ENCODE data around the gene SOD3. TPM values are rescaled to one million over a fixed set of nuclear protein-coding genes. Genes with fewer than 3 reads are reported as not detected.

Gene SOD3
- total and polyA plus RNA-seq, 4 donors = 2.6 to 8.1 (median 4.6) TPM

- no peak for TF ChIP-seq RXRA (IDR thresholded peaks at IDR 0.05)
- TF ChIP-seq TAF1 (conservative IDR thresholded peaks at IDR 0.05) = no peak
- H3K27me3 ChIP-seq (ENCODE audit: control insufficient read depth in 4 of 4, insufficient read depth in 4 of 4, low read length in 3 of 4) = peaks cover 0 to 3% (median 0%) of the 10 kb centered on the region in 4 donors
- no peak overlapping the region for H3K9ac ChIP-seq (ENCODE audit: low read depth in 1 of 2, low read length in 2 of 2)
- H3K27ac ChIP-seq (ENCODE audit: low read depth in 1 of 2, low read length in 2 of 2) = no peak overlapping the region
- H3K36me3 ChIP-seq (ENCODE audit: control insufficient read depth in 4 of 4, insufficient read depth in 3 of 4, low read depth in 1 of 4, low read length in 3 of 4) = no peaks in the 10 kb centered on the region
- no peak for DNase-seq (ENCODE audit: low spot score)
- peaks cover 0 to 2% (median under 1%) of the 10 kb centered on the region in 4 donors for H3K9me3 ChIP-seq (ENCODE audit: control insufficient read depth in 4 of 4, low read length in 3 of 4)
- H3K4me3 ChIP-seq (ENCODE audit: low read depth in 1 of 3, low read length in 3 of 3) = no peak overlapping the region
- H3K4me1 ChIP-seq (ENCODE audit: control insufficient read depth in 4 of 4, insufficient read depth in 4 of 4, low read length in 3 of 4) = peaks cover 0 to 4% (median 0%) of the 10 kb centered on the region in 4 donors
- WGBS = 65% methylated on average over 3 of the region's 3 CpGs
These were observed 45.3 kb upstream of the SOD3 start for GRCh38 chr4:24750106-24750505.

- DNase-seq (ENCODE audit: low spot score) = no peak
- Histone ChIP-seq H3K9ac (ENCODE audit: low read depth in 1 of 2, low read length in 2 of 2) (no peak overlapping the region), H3K4me3 (ENCODE audit: low read depth in 1 of 3, low read length in 3 of 3) (no peak overlapping the region), H3K27me3 (ENCODE audit: control insufficient read depth in 4 of 4, insufficient read depth in 4 of 4, low read length in 3 of 4) (peaks cover 0 to 5% (median 0%) of the 10 kb centered on the region in 4 donors), H3K36me3 (ENCODE audit: control insufficient read depth in 4 of 4, insufficient read depth in 3 of 4, low read depth in 1 of 4, low read length in 3 of 4) (no peaks in the 10 kb centered on the region), H3K27ac (ENCODE audit: low read depth in 1 of 2, low read length in 2 of 2) (no peak overlapping the region), H3K9me3 (ENCODE audit: control insufficient read depth in 4 of 4, low read length in 3 of 4) (peaks cover 0 to 2% (median 1%) of the 10 kb centered on the region in 4 donors), H3K4me1 (ENCODE audit: control insufficient read depth in 4 of 4, insufficient read depth in 4 of 4, low read length in 3 of 4) (peaks cover 0 to 4% (median 0%) of the 10 kb centered on the region in 4 donors)
- no peak for TF ChIP-seq RAD21 (IDR thresholded peaks at IDR 0.05)
- no peak for TF ChIP-seq MAX (IDR thresholded peaks at IDR 0.05)
- TF ChIP-seq HNF4G (IDR thresholded peaks at IDR 0.05) = no peak
- TF ChIP-seq ZBTB33 (IDR thresholded peaks at IDR 0.05) = no peak
- no peak for TF ChIP-seq EGR1 (IDR thresholded peaks at IDR 0.05; ENCODE audit: low read depth in 2 of 2)
- TF ChIP-seq REST (IDR thresholded peaks at IDR 0.05) = no peak
- TF ChIP-seq YY1 (IDR thresholded peaks at IDR 0.05) = no peak
- no peak for TF ChIP-seq FOXA1 (IDR thresholded peaks at IDR 0.05)
- TF ChIP-seq RXRA (IDR thresholded peaks at IDR 0.05) = no peak
- TF ChIP-seq SP1 (IDR thresholded peaks at IDR 0.05) = no peak
- no peak for TF ChIP-seq JUND (IDR thresholded peaks at IDR 0.05)
- TF ChIP-seq NR2F2 (IDR thresholded peaks at IDR 0.05) = no peak
- TF ChIP-seq HNF4A (conservative IDR thresholded peaks at IDR 0.05) = no peak
- no peak for TF ChIP-seq GABPA (IDR thresholded peaks at IDR 0.05 in 1 of 2, conservative IDR thresholded peaks at IDR 0.05 in 1 of 2)
- TF ChIP-seq FOXA2 (IDR thresholded peaks at IDR 0.05) = no peak
- no peak for TF ChIP-seq CTCF (IDR thresholded peaks at IDR 0.05; ENCODE audit: low read depth, low read length, missing input control)
- TF ChIP-seq ATF3 (IDR thresholded peaks at IDR 0.05) = no peak
- no peak for TF ChIP-seq TAF1 (conservative IDR thresholded peaks at IDR 0.05)
- 82% methylated on average over 3 of the region's 3 CpGs for WGBS
These were observed 43.3 kb upstream of the SOD3 start for GRCh38 chr4:24751926-24752539.
